Keratinocyte (primary cell): Measurements from ENCODE around the gene SEPHS2.

Experiments used
- EZH2 ChIP-seq: IDR thresholded peaks from one replicate; pipeline ENCODE4 v1.6.1; 2012; ENCODE audit warnings: inconsistent platforms, mild to moderate bottlenecking, low read length, moderate library complexity
- TF ChIP-seq, protein P1 (sequence below), 3 experiments: IDR thresholded peaks in 1 of 3; conservative IDR thresholded peaks in 1 of 3; optimal IDR thresholded peaks in 1 of 3; 2 replicates in 2 of 3; 3 replicates in 1 of 3; pipeline versions ENCODE3 to v1.5.1; 2011; ENCODE audit warnings: low read length in 3 of 3, mild to moderate bottlenecking in 3 of 3, moderate library complexity in 2 of 3, control low read depth in 1 of 3, inconsistent platforms in 1 of 3; ENCODE audit not compliant: insufficient read depth in 2 of 3; ENCODE audit errors: extremely low read depth in 1 of 3

DNA sequence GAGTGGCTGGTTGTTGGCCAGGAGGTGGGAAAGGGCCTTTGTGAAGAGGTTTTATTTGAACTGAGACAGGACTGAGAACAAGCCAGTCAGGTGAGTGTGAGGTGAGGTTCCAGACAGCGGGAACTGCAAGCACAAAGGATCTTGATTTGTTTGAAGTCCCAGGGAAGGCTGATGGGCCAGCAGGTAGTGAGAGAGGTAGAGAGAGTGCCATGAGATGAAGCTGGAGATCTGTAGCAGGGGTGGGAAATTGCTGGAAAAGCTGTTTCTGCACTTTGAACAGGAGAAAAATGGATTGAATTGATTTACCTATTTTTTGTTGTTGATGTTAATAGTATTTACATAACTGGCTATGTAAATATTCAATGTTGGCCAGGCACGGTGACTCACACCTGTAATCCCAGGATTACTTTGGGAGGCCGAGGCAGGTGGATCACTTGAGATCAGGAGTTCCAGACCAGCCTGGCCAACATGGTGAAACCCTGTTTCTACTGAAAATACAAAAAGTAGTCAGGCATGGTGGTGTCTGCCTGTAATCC is 8.1 kb downstream of the SEPHS2 start:
- TF ChIP-seq, protein P1, sequence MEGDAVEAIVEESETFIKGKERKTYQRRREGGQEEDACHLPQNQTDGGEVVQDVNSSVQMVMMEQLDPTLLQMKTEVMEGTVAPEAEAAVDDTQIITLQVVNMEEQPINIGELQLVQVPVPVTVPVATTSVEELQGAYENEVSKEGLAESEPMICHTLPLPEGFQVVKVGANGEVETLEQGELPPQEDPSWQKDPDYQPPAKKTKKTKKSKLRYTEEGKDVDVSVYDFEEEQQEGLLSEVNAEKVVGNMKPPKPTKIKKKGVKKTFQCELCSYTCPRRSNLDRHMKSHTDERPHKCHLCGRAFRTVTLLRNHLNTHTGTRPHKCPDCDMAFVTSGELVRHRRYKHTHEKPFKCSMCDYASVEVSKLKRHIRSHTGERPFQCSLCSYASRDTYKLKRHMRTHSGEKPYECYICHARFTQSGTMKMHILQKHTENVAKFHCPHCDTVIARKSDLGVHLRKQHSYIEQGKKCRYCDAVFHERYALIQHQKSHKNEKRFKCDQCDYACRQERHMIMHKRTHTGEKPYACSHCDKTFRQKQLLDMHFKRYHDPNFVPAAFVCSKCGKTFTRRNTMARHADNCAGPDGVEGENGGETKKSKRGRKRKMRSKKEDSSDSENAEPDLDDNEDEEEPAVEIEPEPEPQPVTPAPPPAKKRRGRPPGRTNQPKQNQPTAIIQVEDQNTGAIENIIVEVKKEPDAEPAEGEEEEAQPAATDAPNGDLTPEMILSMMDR (optimal IDR thresholded peaks at IDR 0.05 in 1 of 3, IDR thresholded peaks at IDR 0.05 in 1 of 3, conservative IDR thresholded peaks at IDR 0.05 in 1 of 3; ENCODE audit: extremely low read depth in 1 of 3, insufficient read depth in 2 of 3, low read length in 3 of 3) = no peak
- TF ChIP-seq EZH2 = no peak
